ENCODE measurements around the gene WDR72.

Gene WDR72

GRCh38 chr15:53527996-53528395 lies 231.5 kb downstream of the WDR72 start:
- no peak for DNase-seq

GRCh38 chr15:53525894-53526293 lies 233.6 kb downstream of the WDR72 start:
- no peak for DNase-seq

- no peak for DNase-seq
Measured at GRCh38 chr15:53522991-53523390, 236.5 kb downstream of the WDR72 start.

- DNase-seq, result no peak
Measured at GRCh38 chr15:53520996-53521395, 238.5 kb downstream of the WDR72 start.

- no peak for DNase-seq
Measured at GRCh38 chr15:53513431-53513830, 246.0 kb downstream of the WDR72 start.

GRCh38 chr15:53512029-53512428 lies 247.4 kb downstream of the WDR72 start:
- DNase-seq, result no peak

GRCh38 chr15:53511175-53511574 lies 248.3 kb downstream of the WDR72 start:
- DNase-seq, result no peak

- DNase-seq, result no peak
Measured at GRCh38 chr15:53506370-53506769, 253.1 kb downstream of the WDR72 start.

- no peak for DNase-seq
Measured at GRCh38 chr15:53498996-53499395, 260.5 kb downstream of the WDR72 start.

- DNase-seq, result no peak
Measured at GRCh38 chr15:53490341-53490740, 269.1 kb downstream of the WDR72 start.

- no peak for DNase-seq
Measured at GRCh38 chr15:53482055-53482454, 277.4 kb downstream of the WDR72 start.

GRCh38 chr15:53477981-53478766 lies 281.3 kb downstream of the WDR72 start:
- DNase-seq, result no peak

GRCh38 chr15:53473886-53474285 lies 285.6 kb downstream of the WDR72 start:
- DNase-seq, result no peak

- DNase-seq, result no peak
Measured at GRCh38 chr15:53473435-53473834, 286.0 kb downstream of the WDR72 start.

- no peak for DNase-seq
Measured at GRCh38 chr15:53472883-53473282, 286.6 kb downstream of the WDR72 start.

- DNase-seq, result no peak
Measured at GRCh38 chr15:53472210-53472609, 287.3 kb downstream of the WDR72 start.

- no peak for DNase-seq
Measured at GRCh38 chr15:53470743-53471142, 288.7 kb downstream of the WDR72 start.

- DNase-seq, result no peak
Measured at GRCh38 chr15:53469422-53469821, 290.0 kb downstream of the WDR72 start.

Data from stimulated activated CD4-positive, alpha-beta T cell treated with anti-CD3 and anti-CD28 coated beads, Interleukin-4, amount 100 ng/mL, for 4 hours (primary cell).